RWPE1 (cell line): Measurements from ENCODE around the gene HEPACAM.

Source experiments
- CTCF ChIA-PET: fragments of 350-600 bp; sonication (Branson Sonifier 250); formaldehyde crosslinking; extraction: SDS; loops from one replicate; lab custom pipeline; 2021; lab: Yijun Ruan, JAX
- POLR2A ChIA-PET: fragments of 400-600 bp; formaldehyde crosslinking; extraction: SDS; loops from one replicate; lab custom pipeline; 2020; ENCODE audit warnings: antibody characterized with exemption; ENCODE audit not compliant: low non-redundant PET; lab: Yijun Ruan, JAX
- DNase-seq: peaks from one replicate; pipeline ENCODE4 v3.0.0; 2012; ENCODE audit warnings: low spot score
- H3K27ac ChIP-seq: fragments of 450-650 bp; 2 replicates; pipeline ENCODE4 v1.5.1; 2017
- CTCF ChIP-seq: fragments of 450-650 bp; conservative IDR thresholded peaks from 2 replicates; pipeline ENCODE4 v1.5.1; 2017; ENCODE audit warnings: low read depth, mild to moderate bottlenecking

The HEPACAM gene

GRCh38 chr11:124922831-124923230 lies 13.0 kb downstream of the HEPACAM start:
- ChIA-PET CTCF (no interaction called here), POLR2A (no interaction called here)
- no peak for TF ChIP-seq CTCF

GRCh38 chr11:124920870-124921609 lies 14.8 kb downstream of the HEPACAM start:
- peak; percentile 43 for DNase-seq
- ChIA-PET CTCF (interaction anchor here (0.6 kb wide), 1 partner anchor 410 kb away, joined by 4 read pairs; no protein-coding TSS in a partner anchor), POLR2A (no interaction called here)
- no peak for TF ChIP-seq CTCF
- no peak overlapping the region for H3K27ac ChIP-seq

More at GRCh38 chr11:124922831-124923230, 13.0 kb downstream of the HEPACAM start:
- no peak for DNase-seq
- H3K27ac ChIP-seq, result no peak overlapping the region

- ChIA-PET CTCF (interaction anchor here (0.6 to 0.7 kb wide), 2 partner anchors 25 to 410 kb away, joined by 3 to 4 read pairs; no protein-coding TSS in a partner anchor), POLR2A (no interaction called here)
- no peak for TF ChIP-seq CTCF
- H3K27ac ChIP-seq, result no peak overlapping the region
- no peak for DNase-seq
Measured at GRCh38 chr11:124920356-124920755, 15.5 kb downstream of the HEPACAM start.

- TF ChIP-seq CTCF, result no peak
- no peak for DNase-seq
- POLR2A ChIA-PET, result no interaction called here
- H3K27ac ChIP-seq, result no peak overlapping the region
- CTCF ChIA-PET, result interaction anchor here (0.7 kb wide), 1 partner anchor 26 kb away, joined by 3 read pairs; no protein-coding TSS in a partner anchor
Measured at GRCh38 chr11:124919898-124920297, 15.9 kb downstream of the HEPACAM start.

- CTCF ChIA-PET, result no interaction called here
- TF ChIP-seq CTCF, result no peak
- H3K27ac ChIP-seq, result no peak within 1 kb of the TSS
- POLR2A ChIA-PET, result no interaction called here
- no peak for DNase-seq
Measured at GRCh38 chr11:124918950-124919349, 16.9 kb downstream of the HEPACAM start, which contains the start of gene HEPN1. Gene HEPN1 (plus strand): TSS chr11:124919250.

GRCh38 chr11:124917115-124917637 lies 18.7 kb downstream of the HEPACAM start:
- TF ChIP-seq CTCF, result no peak
- POLR2A ChIA-PET, result no interaction called here
- H3K27ac ChIP-seq, result no peak overlapping the region
- CTCF ChIA-PET, result interaction anchor here (0.6 kb wide), 2 partner anchors 17 to 159 kb away, joined by 4 to 5 read pairs; no protein-coding TSS in a partner anchor
- no peak for DNase-seq
